Measurements from ENCODE around the gene MOSMO. TPM values are rescaled to one million over a fixed set of nuclear protein-coding genes. Genes with fewer than 3 reads are reported as not detected.

MOSMO gene
- total and polyA plus RNA-seq, 10 of the 15 experiments (the other 5 are each of a cell fraction or from before 2014, with no cell fraction given): 1.7 to 26.7 (median 12.2) TPM

- TF ChIP-seq EZH2 (IDR thresholded peaks at IDR 0.05; ENCODE audit: borderline replicate concordance, control insufficient read depth, low read depth, low read length): no peak
Observed at GRCh38 chr16:22050963-22051362, 43.1 kb downstream of the MOSMO start (continued).

GRCh38 chr16:22052980-22053379 lies 45.1 kb downstream of the MOSMO start:
- 81% methylated on average over 3 of the region's 6 CpGs for WGBS (ENCODE audit: insufficient coverage, insufficient replicate concordance, low lambda C conversion rate, missing lambda C conversion rate)
- Histone ChIP-seq H3K36me3 (ENCODE audit: control insufficient read depth in 2 of 2, insufficient read depth in 2 of 2, low read length in 1 of 2) (no peaks in the 10 kb centered on the region), H3K79me2 (ENCODE audit: control insufficient read depth, insufficient read depth, low read length) (no peaks in the 10 kb centered on the region), H3K27ac (ENCODE audit: control insufficient read depth, insufficient read depth) (no peak overlapping the region), H4K20me1 (ENCODE audit: control insufficient read depth, insufficient read depth) (no peaks in the 10 kb centered on the region), H3K4me1 (ENCODE audit: control insufficient read depth, insufficient read depth, low read length) (peaks cover 4% of the 10 kb centered on the region; the same call in 1 of the 2 replicates), H3K9ac (ENCODE audit: control insufficient read depth, insufficient read depth, low read length) (no peak overlapping the region), H2AFZ (ENCODE audit: control insufficient read depth, low read depth, low read length) (no peak overlapping the region), H3K4me3 (no peak overlapping the region), H3K9me3 (replicated peaks; ENCODE audit: control insufficient read depth, insufficient read depth, low read length) (no peaks in the 10 kb centered on the region; the same call in 2 of the 3 replicates), H3K4me2 (ENCODE audit: control insufficient read depth, insufficient read depth) (no peak overlapping the region), H3K27me3 (replicated peaks in 1 of 2; ENCODE audit: control insufficient read depth in 2 of 2, insufficient read depth in 2 of 2, low read length in 1 of 2) (no peaks in the 10 kb centered on the region)
- FAIRE-seq (no peak), ATAC-seq (no peak), DNase-seq (ENCODE audit: low read depth, low spot score) (no peak)
- in situ Hi-C loops (cut with MboI) (no loop called here), intact Hi-C loops (cut with micrococcal nuclease; ENCODE audit: unreplicated experiment) (loop anchor here (5.0 kb wide), 1 partner anchor 41 kb away; no protein-coding TSS in a partner anchor)
- no TSS peak for BruUV-seq (replicated peaks)
- RAD21 ChIA-PET (ENCODE audit: unreplicated experiment): no interaction called here
- TF ChIP-seq BMI1 (IDR thresholded peaks at IDR 0.05; ENCODE audit: borderline replicate concordance) (no peak), BRCA1 (IDR thresholded peaks at IDR 0.05; ENCODE audit: low read depth, low read length) (no peak), SMC3 (IDR thresholded peaks at IDR 0.05; ENCODE audit: borderline replicate concordance, low read length) (no peak), HDAC2 (IDR thresholded peaks at IDR 0.05) (no peak), PML (IDR thresholded peaks at IDR 0.05; ENCODE audit: low read length) (no peak), TCF3 (IDR thresholded peaks at IDR 0.05; ENCODE audit: borderline replicate concordance, insufficient read depth, low read depth, low read length) (no peak), SUPT20H (IDR thresholded peaks at IDR 0.05; ENCODE audit: borderline replicate concordance, control insufficient read depth, low read depth, low read length) (no peak), POLR2AphosphoS5 (IDR thresholded peaks at IDR 0.05; ENCODE audit: low read length) (no peak), STAT1 (conservative IDR thresholded peaks at IDR 0.05) (no peak), POLR2A (IDR thresholded peaks at IDR 0.05; ENCODE audit: low read depth, low read length) (no peak), HCFC1 (IDR thresholded peaks at IDR 0.05; ENCODE audit: low read length) (no peak), CTCF (IDR thresholded peaks at IDR 0.05 in 2 of 3, conservative IDR thresholded peaks at IDR 0.05 in 1 of 3; ENCODE audit: control insufficient read depth in 2 of 3, extremely low read depth in 1 of 3, insufficient read depth in 1 of 3, low read depth in 3 of 3, low read length in 3 of 3) (no peak), IKZF2 (IDR thresholded peaks at IDR 0.05) (no peak), MTA3 (IDR thresholded peaks at IDR 0.05; ENCODE audit: borderline replicate concordance, low read length) (no peak), RBBP5 (conservative IDR thresholded peaks at IDR 0.05) (no peak), SIX5 (IDR thresholded peaks at IDR 0.05; ENCODE audit: low read depth, low read length, severe bottlenecking) (no peak), YY1 (IDR thresholded peaks at IDR 0.05; ENCODE audit: low read depth, low read length) (no peak), RAD21 (IDR thresholded peaks at IDR 0.05; ENCODE audit: insufficient read depth, low read depth, low read length) (no peak), E2F8 (IDR thresholded peaks at IDR 0.05; ENCODE audit: low read depth, partially characterized antibody) (no peak), FOXM1 (IDR thresholded peaks at IDR 0.05; ENCODE audit: low read depth, low read length) (no peak)
- SMC1A ChIA-PET (ENCODE audit: uncharacterized antibody, unreplicated experiment): interaction anchor here (1.1 to 3.7 kb wide), 2 partner anchors 40 to 136 kb away, joined by 3 to 11 read pairs; no protein-coding TSS in a partner anchor
- CTCF ChIA-PET: interaction anchor here (0.6 to 1.5 kb wide), 2 partner anchors 24 to 792 kb away, joined by 3 to 4 read pairs; no protein-coding TSS in a partner anchor
- POLR2A ChIA-PET: interaction anchor here (0.6 to 0.7 kb wide), 2 partner anchors 22 to 45 kb away, joined by 4 read pairs; no protein-coding TSS in a partner anchor
